NAMALWA (cell line): ENCODE data around the gene MAD2L1.
A peak's percentile ranks its signal among the peaks of the same experiment; 100 is the strongest.
"Not testable (repeated sequence)": the region's sequence is repeated elsewhere in the genome, so short reads cannot be mapped to it uniquely, and the experiment has no call there.

ENCODE experiments used
- DNase-seq: peaks from one replicate; pipeline ENCODE4 v3.0.0-alpha.2; 2015; ENCODE audit warnings: low spot score

Gene MAD2L1

DNA sequence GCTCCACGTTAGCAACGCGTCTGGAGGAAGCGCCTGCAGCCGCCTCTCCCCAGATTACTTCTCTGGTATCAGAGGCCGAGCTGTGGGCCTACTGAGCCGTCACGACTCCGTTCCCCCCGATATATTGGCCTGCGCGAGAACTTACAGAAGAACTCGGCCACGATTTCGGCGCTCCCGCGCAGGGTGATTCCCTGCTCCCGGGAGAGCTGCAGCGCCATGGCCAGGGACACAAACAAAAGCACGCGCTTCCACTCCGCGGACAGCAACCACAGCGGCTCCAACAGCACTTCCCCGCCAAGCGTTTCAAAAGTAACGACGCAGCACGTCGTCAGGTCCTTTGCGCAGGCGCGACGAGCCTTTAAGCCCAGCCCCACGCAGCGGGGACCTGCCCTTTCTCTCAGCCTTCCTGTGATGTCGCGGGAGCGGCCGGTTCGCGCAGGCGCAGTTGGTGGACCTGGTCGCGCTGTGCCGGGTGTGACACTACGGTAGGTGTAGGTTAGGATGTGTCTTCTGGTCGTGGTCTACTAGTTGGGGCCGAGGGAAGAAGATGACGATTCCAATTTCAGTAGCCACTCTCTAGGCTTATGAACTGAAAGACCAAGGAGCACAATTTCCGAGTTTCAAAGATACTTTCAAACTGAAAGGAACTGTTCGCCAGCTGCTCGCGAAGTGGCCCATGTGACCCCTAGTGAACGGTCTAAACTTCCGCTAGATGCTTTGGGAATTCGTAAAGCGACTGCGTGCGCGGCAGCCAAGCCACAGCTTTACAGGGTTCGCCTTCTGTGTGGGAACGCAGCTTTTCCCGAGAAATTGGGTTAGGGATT, at the start of gene MAD2L1:
MAD2L1 (minus strand) TSS at position 332 of the 824 bp plus-strand sequence; CDS start at position 218, 114 bp downstream.
- peak; percentile 99 for DNase-seq

DNA sequence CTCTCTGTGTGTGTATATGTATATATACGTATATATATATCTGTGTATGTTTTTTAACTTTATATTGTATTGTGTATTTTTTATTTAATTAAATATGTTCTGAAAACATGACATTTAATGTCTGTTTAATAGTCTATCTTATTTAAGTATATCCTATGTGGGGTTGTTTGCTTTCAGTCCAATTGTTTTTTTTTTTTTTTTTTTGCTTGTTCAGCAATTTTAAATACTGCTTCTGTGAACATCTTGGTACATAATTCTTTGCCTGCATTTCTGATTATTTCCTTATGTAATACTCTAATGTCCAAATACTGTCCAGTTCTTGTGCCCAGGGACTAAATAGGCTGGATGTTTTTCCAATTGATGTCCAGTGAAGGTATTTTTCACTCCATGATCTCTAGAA, 45.1 kb upstream of the MAD2L1 start:
- DNase-seq: no peak

DNA sequence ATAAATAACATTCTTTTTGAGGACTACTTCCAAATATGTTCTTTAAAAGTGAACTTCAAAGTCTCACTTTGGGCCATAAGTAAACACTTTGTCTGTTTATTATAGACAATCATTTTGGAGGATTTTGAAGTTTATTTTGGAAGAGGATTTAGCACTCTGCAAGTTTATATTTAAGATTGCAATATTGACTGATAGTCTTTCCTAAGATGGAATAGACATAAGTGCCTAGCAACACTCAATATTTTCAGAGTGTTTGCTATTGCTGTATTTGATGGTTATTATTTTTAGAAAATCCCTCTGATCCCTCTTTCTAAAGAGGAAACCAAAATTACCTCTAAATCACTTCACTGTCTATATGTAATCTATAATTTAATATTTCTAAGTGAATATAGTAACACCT, 42.8 kb upstream of the MAD2L1 start:
- DNase-seq: no peak

DNA sequence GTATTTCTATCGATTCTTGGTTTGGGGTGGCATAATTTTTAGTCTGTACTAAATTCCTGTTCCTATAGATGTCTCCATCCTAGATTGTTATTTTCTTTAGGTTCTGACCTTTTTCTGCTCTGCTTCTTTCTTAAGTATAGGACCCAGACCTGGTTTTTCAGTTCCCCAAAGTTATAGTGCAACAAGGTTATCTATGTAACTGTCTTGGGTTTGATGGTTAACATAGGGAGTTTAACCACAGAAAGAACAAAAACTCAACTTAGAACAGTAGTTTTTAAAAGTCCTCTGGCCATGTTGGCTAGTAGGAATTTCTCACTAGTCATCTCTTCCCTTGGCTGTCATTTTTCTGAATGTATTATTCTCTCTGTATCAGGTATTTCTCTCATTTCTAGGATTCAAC, 38.8 kb upstream of the MAD2L1 start:
- no peak for DNase-seq

DNA sequence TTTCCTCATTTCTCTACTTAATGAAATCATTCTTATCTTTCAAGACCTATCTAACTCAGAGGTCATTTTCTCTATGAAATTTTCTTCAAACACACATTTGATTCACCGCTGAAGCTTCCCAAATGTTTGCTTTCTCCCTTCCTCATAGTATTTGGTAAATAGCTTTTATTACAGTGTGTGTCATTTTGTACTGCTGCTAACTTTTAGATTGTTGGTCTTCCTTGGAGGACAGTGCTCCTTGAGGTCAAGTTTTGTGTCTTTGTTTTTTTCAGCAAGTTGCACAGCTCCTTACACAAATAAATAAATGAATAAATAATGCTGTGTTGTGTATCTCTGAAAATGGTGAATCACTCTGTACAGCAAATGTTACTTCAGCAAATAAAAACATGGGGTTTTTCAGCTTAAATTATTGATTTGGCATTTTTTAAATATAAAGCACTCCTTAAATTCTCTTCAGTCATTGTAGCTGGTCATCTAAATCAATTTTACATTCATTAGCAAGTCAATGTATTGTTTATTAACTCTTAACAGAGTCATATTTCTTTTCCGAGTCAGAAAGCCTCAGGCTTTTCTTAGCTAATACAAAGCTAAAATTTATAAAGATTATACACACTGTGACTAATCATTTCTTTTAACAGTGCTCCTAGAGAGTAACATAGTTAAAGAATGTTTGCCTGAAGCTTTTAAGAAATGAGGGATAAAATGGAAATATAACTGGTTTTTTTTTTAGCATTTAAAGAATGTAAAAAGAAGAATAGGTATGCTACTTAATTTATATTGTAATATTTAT, 30.1 kb upstream of the MAD2L1 start:
- DNase-seq: no peak

DNA sequence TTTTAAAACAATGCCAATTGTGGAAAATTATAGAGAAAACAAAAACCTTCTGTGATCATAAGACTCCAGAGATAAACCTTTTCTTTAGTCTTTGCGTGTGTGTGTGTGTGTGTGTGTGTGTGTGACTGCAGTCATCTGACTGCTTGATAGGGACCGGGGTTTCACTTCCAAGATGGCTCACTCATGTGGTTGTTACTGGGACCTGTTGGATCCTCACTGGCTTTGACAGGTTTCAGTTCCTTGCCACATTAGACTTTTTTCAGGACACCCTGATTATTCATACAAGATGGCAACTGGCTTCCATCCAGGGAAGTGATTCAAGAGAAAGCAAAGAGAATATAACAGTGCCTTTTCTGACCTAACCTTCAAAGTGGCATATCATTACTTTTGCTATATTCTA, 21.9 kb upstream of the MAD2L1 start:
- DNase-seq: no peak

DNA sequence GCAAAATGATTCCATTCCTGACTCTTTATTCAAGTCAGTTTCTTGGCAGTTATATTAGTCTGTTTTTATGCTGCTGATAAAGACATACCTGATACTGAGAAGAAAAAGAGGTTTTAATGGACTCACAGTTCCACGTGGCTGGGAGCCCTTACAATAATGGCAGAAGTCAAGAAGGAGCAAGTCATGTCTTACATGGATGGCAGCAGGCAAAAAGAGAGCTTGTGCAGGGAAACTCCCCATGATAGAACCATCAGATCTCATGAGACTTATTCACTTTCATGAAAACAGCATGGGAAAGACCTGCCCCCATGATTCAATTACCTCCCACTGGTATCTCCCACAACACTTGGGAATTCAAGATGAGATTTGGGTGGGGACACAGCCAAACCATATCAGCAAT, 21.4 kb upstream of the MAD2L1 start:
- DNase-seq: not testable (repeated sequence)

DNA sequence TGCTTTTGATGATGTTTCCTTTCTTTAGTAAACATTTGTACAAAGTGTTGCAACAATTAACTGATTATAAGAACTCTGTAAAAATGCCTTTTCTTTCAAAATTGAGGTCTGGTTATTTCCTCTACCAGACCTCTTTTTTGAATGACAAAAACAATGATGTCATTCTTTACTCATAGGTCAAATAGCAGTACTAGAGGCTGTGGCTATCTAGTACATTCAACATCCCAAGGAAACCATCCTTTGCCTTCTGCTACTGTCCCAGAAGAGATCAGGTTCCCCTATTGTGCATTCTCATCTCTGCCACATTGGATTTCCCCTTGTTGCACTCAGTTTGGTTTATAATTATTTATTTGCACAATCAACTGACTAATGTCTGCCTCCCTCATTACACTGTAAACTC, 19.1 kb upstream of the MAD2L1 start:
- no peak for DNase-seq

DNA sequence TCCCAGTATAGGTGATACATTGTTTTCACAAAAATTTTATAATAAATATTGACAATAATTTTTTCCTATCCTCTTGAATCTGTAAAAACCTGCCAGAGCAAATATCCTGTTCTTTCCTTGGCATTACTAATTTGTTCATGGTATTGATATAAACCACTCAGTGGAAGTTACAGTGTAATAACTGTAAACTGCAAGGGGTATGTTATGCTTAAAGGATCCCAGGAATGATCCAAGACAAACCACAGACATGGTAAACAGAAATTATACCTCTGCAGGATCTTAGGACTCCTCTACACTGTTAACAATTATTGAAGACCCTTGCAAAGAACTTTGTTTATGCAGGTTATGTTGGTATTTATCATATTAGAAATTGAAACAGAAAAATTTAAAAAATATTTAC, 17.7 kb upstream of the MAD2L1 start:
- no peak for DNase-seq

DNA sequence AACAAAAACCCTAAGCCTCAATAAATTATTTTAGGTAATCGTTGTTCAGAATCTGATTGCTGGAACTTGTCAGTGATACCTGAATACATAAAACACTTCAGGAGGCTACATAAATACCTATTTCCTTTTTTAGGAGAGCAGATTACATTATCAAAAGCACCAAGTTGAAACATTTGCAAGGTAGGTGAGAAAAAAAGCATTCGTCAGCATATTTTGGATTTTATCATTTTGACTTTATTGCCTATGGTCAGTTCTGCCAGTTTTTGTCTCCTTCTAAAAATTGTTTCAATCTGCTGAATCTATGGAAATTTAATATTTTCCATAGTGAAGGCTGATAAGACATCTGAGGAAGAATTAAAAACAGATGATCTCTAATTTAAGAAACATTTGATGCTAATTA, 16.5 kb upstream of the MAD2L1 start:
- no peak for DNase-seq

DNA sequence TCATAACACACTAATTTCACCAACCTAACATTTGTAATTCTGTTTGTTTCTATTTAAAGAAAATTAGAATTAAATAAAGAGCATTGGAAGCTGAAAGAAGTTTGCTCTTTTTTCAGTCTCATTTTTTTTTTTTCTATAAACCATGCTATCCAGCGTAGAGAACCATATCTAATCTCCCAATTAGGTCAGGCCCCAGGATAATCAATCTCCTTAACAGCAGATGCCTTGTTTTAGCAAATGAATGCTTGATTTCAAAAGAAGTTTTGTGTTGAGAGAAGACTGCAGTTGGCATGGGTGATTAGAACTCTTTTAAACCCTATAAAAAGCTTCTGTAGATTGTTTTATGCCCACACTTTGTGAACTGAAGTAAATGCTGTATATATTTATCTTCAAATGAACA, 15.6 kb upstream of the MAD2L1 start:
- no peak for DNase-seq

DNA sequence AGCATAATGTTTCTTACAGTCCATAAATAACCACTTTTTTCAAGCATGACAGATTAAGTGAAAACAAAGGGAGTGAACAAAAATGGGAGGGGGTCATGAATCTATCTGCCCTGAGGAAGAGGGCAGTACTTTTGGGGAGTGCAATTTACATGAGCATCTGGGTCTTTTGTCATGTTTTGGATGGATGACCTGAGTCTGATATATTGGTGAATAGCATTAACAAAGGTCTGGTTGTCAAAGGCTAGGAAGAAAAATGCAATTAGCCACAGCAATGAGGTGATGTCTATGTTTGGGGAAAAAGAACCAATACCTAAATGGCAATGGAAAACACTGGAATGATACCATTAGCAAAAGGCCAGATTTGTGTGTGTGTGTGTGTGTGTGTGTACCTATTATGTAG, 15.1 kb upstream of the MAD2L1 start:
- DNase-seq: no peak

DNA sequence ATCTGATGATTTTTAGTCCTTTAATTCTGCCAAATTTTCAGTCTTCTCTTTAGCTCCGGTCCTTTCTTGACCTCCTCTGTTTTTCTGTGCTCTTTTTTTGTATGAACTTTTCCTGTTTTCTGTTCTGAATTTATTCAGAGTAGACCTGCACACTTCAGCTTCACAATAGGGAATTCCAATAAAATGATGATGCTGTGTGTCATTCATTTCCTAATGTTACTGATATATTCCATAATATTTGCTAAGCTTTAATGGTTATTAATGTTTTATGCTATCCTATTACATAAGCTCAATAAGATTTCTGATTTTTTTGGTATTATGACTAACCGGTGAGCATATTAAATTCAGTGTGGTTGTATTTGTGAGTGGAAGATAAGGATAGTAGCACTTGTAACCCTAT, 13.9 kb upstream of the MAD2L1 start:
- DNase-seq: no peak

DNA sequence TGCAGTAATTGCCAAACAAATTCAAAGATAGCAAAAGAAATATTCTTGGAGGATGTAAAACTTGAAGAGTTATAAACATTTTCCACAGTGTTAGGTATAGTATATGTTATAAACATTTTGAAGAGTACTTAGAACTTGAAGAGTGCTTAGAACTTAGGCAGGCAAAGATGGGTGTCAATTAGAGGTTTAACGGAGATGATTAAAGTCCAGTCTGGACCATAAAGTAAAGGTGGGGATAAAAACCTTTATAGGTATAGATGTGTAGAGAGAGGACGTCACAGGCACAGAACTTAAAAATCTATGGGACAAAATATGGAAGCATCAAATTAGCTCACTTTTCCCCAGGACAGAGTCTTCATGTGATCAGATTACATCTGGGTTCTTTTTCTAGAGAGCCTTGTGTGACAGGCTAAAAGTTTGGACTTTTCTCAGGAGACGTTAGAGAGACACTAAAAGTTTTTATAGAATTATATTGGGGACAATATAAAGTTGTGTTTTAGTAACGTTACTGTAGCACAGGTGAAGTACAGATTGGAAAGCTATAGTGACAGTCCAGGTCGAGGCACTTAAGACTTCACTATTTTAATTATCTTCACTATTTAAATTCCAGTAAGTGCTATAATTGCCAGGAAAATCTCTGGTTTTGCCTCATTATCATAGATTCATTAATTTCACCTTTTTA, 13.3 kb upstream of the MAD2L1 start:
- DNase-seq: no peak

DNA sequence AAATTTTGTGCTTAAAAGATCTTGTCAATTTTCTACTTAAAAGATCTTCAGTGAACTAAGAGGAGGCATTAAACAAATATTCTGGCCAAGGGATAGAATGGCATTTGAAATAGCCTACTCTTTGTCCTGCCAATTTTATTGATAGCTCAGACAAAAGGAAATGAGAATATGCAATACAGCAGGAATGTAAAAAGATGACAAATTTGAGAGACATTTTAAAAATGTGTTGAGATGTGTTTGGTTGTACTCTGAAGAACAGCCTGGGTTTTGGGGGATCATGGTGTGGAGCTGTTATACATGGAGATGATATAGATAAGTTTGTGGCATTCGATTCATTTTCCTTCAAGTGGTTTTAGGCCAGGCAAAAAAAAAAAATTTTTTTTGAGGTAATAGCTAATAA, 11.6 kb upstream of the MAD2L1 start:
- no peak for DNase-seq

DNA sequence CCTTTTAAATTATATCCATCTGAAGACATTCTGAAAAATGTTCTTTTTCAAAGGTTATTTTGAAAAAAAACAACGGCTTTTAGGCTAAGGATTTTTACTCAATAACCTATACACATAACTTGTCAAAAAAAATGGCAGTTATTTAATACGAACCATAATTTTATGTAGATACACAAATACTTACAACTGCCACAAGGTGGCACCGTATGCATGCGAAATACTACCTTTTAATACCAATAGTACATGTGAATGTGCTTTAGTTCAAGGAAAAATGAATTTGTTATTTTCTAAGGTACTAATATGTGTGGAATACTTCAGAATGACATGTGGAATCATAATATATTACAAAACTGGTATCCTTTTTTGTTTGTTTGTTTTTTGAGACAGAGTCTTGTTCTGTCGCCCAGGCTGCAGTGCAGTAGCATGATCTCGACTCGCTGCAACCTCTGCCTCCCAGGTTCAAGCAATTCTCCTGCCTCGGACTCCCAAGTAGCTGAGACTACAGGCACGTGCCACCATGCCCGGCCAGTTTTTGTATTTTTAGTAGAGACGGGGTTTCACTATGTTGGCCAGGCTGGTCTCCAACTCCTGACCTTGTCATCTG, 4.6 kb upstream of the MAD2L1 start:
- DNase-seq: peak; percentile 84

DNA sequence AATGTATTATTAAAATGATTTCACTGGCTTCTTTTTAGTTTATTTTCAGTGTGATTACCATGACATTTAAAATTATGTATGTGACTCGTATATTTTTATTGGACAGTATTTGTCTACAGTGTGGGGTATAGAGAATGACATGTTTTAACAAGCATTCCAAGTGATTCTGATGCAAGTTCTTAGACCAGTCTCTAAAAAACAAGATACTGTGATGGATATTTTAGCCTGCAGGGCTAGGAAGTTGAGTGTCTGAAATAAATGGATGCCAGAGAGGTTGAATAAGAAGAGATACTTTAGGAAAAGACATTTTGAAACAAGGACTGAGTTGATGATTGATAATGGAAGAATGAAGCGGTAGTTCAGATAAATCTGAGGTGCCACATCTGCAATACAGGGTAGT, 3.5 kb upstream of the MAD2L1 start:
- no peak for DNase-seq

DNA sequence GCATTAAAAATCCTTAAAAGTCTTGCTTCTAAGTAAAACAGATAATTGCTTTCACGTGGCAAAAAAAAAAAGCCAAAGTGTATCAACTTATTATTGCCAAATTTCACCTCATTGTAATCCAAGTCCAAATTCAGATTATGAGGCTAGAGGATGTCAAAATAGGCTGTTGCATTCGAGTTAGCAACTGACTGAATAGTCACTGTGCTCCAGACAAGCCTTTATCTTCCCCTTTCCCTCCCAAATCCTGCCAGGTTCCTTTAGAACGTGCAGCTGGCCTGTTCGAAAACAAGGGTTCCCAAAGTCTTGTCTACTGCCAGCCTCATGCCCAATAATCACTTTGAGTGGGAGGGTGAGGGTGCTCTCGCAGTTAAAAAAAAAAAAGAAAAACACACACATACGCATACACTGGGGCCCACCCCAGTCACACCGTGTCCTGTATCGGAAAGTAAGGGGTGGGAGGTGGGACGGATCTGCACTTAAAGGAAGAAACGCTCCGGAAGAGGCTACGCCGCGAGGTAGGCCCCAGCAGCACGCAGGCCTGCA, 603 bp downstream of the MAD2L1 start:
- no peak for DNase-seq

DNA sequence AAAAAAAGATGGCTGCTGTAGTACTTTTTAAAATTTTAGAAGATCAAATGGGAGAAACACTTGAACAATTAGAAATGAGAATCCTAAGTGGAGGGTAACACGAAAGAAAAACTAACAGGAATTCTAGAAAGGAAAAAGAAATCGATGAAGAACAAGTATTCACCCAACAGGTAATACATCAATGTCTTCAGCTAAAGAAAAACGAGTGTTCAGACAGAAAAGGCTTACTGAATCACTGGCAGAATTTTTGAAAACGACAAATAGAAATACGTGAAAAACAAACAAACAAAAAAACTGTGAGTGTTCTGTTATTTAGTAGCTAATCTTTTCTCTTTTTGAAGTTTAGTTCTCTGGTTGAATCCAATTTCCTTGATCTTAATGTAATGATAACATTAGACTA, 1.8 kb downstream of the MAD2L1 start:
- no peak for DNase-seq

DNA sequence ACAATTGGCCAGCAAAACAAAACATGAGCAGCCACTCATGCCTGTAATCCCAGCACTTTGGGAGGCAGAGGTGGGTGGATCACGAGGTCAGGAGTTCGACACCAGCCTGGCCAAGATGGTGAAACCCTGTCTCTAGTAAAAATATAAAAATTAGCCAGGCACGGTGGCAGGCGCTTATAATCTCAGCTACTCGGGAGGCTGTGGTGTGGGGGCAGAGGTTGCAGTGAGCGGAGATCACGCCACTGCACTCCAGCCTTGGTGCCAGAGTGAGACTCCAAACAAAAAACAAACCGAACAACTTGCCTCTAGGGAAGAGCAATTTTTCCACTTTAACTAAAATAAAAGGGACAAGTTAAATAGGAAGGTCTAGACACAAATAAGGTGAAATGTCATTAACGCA, 2.9 kb downstream of the MAD2L1 start:
- DNase-seq: not testable (repeated sequence)

DNA sequence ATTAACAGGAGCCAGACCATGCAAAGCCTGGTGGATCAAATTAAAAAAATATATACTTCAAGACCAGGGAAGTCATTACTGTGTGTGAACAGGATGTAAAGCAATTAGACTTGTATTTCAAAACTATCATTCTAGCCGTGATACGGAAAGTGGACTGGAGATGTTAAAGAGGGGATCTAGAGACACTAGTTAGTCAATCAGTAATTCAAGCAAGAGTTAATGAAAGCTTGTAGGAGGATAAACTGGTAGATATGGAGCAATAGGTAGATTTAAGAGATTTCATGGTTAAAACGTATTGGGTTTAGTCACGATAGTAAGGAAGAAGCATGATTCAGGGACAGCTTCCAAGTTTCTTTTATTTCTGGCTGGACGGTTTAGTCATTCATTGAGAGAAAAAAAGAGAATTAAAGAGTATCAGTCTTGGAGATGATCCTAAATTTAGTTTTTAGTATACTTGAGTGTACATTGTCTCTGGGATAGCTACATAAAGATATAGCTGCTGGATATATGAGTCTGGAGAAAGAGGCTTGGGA, 3.9 kb downstream of the MAD2L1 start:
- no peak for DNase-seq

DNA sequence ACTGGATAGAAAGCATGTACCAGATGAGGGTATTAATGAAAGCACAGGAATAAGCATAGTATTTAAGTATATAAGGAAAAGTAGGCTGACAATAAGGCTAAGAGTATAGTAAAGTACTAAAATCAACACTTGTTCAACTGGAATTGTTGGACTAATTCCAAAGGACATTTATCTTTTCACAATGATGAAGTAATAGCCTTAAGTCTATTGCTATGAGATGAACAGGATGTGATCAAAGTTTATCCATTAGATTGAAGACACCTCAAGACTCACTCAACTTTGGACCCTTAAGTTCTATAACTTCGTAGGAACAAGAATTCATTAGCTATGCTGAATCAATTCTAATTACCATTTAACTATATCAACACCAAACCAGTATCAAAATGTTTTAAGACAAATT, 7.6 kb downstream of the MAD2L1 start:
- DNase-seq: no peak
